HG02870 (cell line): ENCODE results near the gene RSPH4A.
"Not testable (repeated sequence)": the region's sequence is repeated elsewhere in the genome, so short reads cannot be mapped to it uniquely, and the experiment has no call there.

Experiments
- ATAC-seq: cut with Tn5 transposase; IDR thresholded peaks from one replicate; pipeline ENCODE4 v1.9.1; 2021; ENCODE audit warnings: mild to moderate bottlenecking, moderate library complexity; ENCODE audit not compliant: unreplicated experiment

Gene RSPH4A

DNA sequence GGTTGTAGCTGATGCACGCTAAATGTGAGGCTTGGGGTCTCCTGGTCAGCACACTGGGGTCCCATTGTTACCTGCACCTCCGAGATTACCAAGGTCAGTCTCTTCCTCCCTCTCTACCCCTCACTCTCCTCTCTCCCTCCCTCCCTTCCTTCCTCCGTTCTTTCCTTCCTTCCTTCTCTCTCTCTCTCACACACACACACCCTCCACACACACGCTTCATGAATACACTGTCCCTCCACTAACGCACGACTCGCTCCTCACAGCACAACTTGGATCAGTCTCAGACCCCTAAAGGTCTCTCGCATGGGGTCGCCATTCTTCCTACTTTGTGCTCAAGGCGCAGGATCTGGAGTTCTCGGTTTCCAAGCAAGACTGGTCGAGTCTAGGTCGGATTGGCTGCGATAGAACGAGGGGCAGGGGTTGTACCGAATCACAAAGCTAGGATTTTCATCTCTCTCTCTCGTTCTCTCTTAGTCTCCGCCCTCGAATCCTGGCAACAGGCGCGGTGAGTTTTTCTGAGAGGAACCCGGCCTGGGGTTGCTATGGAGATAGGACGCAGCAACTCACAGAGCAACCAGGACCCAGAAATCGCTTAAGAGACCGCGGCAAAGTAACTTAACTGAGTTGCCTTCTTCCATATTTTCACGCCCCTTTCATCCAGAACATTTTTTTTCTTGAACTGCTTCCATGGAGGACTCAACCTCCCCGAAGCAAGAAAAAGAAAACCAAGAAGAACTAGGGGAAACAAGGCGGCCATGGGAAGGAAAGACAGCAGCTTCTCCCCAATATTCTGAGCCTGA lies at the start of gene RSPH4A:
TSS of gene RSPH4A (plus strand) at position 543 of the 800 bp plus-strand sequence. CDS start at position 688, 145 bp downstream.
- ATAC-seq, result peak; percentile 99

DNA sequence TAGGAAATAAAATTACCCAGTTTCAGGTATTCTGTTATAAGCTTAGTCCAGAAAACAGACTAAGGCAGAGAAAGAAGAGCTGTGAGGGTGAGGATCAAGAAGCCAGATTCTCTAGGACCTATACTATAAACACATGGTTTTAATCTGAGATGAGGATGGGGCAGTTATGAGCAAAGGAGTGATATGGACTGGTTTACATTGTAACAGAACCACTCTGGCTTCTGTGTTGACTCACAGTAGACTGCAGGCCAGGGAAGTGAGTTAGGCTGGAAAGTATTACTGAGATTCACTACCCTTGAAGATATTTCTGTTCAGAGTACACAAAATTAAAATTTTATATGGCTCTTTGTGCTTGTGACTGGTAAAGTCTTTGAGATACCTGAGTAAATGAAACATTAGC lies 48.2 kb upstream of the RSPH4A start:
- no peak for ATAC-seq

DNA sequence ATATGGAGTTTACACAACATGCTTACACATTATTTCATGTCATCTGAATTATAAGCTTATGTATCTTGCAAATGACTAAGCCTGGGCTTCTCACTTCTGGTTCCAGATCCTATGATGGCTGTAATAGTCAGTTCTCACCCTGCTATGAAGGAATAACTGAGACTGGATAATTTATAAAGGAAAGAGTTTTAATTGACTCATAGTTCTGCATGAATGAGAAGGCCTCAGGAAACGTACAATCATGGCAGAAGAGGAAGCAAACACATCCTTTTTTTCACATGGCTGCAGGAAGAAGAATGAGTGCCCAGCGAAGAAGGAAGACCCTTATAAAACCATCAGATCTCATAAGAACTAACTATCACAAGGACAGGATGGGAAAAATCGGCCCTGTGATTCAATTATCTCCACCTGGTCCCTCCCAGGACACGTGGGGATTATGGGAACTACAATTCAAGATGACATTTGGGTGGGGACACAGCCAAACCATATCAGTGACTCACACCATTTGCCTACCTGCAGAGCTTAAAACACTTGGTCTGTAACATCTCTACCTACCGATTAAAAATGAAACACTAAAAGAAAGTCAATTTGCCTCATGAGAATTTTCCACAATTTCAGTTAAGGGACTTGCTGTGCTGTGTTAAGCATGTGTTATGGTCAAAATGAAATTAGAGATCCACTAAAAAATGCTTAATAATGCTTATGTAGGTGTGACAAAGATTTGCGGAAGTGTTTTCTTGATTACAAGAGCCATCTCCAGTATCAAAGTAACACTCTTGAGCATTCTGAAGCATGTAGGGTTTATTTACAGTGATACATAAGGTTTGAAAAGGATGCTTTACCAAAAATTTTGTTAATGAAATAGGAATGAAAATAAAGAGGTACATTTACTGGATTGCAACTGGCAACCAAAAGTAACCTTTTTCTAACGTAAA lies 47.2 kb upstream of the RSPH4A start:
- ATAC-seq, result no peak

DNA sequence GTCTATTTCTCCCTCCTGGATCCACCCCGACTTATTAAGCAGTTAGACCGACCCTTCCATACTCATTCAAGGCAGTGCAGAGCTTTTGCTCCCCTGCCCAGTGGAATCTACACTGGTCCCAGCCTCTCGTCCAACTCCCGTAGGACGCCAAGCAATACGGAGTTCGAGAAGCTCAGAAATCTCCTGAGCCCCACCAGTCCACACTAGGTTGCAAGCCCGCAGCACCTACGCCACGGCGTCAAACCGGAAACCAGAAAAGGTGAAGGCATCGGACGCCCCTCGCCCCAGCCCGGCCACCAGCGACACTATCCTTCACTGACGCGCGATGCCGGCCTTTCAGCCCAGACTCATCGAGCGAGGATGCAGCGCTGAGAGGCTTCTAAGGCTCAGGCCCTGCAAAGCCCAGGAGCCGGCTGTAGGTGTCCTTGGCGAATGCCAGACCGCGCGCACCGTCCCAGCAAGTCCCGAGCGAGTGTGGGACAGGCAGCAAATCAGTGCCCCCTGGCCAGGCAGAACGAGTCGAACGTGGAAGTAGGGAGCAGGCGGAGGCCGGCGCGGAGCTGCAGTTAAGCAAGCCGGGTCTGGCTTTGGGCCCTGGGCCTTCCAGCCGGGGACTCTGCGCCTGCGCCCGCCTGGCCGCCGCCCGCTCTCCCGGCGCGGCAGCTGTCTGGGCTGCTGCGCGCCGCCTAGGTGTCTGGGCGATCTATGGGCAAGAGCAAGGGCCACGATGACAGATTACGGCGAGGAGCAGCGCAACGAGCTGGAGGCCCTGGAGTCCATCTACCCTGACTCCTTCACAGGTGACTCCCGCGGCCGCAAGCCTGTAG lies 45.2 kb upstream of the RSPH4A start, which contains the start of gene RWDD1:
TSS of gene RWDD1 (plus strand) at position 649 of the 827 bp plus-strand sequence. CDS start at position 728, 79 bp downstream.
- ATAC-seq, result peak; percentile 92

DNA sequence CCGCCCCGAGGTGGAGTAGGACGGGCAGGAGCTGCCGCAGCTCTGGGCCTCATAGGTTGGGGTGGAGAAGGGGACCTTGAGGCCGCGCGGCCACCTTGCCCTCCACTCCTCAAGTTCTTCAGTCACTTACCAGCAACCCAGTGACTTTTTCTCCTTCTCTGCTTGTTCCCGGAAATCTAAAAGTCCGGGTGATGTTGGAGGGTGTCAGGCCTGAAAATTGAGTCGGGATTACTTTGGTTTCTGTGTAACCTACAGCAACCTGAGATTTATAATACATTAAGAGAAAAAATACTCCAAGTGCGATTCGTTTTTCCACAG lies 44.6 kb upstream of the RSPH4A start:
- ATAC-seq, result no peak

DNA sequence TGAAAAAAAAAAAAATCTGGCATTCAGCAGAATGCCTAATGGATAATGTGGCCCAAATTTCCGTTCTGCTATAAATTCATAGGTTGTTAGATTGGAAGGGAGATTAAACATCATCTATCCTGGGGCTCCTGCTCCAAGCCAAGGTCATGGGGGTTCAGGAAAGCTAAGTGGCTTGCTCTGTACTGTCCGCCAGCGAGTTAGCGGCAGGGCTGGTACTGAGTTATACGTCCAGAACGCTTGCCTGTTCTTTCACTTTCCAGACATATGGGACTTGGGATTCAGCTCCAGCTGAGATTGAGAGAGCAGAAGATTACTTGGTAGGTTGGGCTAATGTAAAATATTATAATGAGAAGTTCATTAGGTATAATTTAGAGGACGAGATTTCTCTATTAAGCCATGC lies 44.1 kb upstream of the RSPH4A start:
- no peak for ATAC-seq

DNA sequence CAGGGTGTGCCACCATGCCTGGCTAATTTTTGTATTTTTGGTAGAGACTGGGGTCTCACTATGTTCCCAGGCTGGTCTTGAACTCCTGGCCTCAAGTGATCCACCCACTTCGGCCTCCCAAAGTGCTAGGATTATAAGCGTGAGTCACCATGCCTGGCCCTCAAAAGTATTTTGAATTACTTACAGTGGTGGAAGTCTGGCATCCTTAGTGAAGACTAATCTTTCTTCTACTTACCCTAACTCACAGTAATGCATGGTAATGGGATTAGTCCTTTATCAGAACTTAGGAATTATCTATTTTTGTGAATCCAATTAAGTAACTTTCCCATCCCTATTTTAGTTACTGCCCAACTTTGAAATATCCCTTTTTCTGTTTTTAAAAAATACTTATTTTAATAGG lies 41.1 kb upstream of the RSPH4A start:
- no peak for ATAC-seq

DNA sequence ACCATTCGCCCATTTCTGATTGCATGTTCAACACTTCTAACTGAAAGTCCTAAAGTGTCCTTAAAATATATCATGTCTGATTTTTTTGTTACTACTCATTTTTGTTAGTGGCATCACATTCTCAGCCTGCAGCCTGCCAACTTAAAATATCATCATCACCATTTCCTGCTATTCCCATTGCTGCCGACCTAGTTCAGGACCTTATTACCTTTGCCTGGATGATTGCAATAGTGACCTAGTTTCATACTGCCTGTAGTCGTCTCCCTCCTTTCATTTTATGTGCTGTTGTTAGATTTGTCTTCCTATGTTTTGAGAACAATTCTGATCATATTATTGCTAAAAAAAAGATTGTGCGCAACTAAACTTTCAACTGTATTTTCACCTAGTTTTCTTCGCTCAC lies 38.8 kb upstream of the RSPH4A start:
- no peak for ATAC-seq

DNA sequence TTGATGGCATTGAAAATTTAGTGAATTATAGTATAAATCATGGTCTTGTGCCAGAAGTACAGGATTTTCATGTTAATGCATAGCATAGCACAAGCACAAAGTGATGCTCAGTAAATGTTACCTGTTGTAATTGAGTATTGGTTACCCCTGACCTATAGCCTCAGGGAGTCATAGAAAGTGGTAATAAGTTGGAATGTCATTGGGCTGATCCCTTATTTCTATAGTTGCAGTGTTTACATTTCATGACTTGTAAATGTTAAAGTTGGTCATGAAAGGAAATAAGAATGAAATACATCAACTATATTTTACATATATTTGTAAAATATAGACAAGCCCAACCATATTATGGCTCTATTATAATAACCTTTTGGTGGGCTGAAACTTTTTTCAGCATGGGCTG lies 37.9 kb upstream of the RSPH4A start:
- no peak for ATAC-seq

DNA sequence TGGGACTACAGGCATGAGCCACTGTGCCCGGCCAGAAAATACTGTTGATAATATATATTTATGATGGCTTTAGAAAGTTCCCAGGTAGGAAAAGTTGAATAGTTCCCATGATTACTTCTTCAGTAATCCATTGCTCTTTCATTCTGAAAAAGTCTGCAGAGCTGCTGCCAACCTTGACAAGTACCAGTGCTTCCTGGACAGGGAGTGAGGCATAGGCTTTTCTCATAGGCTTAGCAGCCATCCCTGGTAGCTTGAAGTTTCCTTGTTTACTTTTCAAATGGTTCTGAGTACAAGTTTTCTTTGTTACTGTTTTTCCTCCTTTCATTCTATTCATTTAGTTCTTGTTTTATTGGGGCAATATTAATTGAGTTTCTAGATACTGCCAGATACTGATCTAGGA lies 37.1 kb upstream of the RSPH4A start:
- ATAC-seq, result no peak

DNA sequence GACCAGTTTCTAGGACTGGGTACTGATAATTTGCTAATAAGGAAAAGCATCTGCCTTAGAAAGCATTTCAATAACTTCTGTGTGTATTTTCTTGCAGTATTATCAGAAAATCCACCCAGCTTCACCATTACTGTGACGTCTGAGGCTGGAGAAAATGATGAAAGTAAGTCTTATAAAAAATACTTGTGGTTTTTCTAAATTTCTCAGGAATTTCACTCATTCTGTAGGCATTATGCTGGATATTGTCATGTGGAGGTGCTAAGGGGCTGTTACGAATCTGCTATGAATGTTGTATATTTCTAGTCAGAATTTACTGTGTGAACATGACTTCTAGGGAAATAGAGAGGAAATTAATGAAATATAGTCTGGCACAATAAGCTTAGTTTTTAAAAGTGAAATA lies 36.1 kb upstream of the RSPH4A start:
- no peak for ATAC-seq

DNA sequence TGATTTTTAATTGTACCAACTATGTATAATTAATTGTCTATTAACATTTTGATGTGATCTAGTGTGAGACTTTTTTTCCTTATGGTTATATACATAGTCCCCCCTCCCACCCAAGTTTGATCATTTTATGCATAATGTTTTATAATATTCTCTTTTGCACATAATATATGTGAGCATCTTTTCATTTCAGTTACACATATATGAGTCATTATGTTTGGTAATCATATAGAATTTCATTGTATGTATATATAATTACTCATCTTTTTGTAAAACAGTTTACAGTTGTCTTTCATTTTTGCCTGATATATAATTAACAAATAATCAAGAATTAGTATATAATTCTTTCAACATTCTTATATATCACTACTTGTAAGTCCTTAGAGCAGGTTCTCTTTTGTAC lies 30.0 kb upstream of the RSPH4A start:
- no peak for ATAC-seq

DNA sequence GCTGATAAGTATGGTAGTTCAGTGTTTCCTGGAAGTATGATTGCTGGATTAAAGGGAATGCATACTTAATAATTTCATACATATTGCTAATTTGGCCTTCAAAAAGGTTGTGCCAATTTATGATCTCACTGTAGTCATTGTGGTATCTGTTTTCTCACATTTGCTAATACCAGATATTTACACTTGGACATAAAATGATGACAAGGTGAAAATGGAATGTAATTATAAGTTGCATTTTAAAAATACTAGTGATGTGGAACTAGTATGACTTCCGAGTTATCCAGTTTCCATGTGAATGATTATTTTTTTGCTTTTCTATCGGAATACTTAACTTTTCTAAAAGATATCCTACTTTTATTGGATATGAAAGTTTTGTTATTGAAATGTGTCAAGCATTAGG lies 29.5 kb upstream of the RSPH4A start:
- no peak for ATAC-seq

DNA sequence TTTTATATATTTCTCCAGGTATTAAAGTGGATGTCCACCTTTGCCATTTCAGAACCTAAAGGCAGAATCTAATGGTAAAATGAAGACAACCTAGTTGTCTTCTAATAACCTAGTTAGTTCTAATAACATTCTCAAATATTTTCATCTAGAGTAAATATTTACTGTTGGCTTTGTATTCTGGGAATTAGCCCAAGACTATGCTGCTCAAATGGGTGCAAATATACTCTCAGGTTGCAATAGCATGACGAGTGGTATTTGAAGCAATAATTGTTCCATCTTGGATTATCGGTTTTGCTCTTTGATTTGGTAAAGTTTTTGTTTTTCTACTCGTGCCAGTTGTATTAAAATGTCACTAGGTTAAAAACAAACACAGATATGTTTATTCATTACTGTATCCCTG lies 21.0 kb upstream of the RSPH4A start:
- no peak for ATAC-seq

DNA sequence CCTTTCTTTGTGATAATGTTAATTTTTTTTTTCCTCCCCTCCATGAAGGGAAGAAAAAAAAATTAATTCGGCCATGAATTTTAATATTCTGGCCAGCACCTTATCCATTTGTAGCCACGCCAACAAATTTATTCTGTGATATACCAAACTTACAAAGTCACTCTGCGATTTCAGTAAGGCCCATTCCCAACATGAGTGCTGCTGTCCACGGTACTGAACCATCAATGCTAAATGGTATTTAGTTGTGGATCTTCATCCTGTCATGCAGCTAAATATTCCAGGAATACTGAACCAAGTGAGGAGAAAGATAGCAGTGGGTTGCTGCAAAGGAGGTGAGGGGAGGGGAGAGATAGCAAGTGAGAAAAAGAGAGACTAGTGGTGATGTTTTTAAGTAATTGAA lies 19.5 kb upstream of the RSPH4A start:
- no peak for ATAC-seq

DNA sequence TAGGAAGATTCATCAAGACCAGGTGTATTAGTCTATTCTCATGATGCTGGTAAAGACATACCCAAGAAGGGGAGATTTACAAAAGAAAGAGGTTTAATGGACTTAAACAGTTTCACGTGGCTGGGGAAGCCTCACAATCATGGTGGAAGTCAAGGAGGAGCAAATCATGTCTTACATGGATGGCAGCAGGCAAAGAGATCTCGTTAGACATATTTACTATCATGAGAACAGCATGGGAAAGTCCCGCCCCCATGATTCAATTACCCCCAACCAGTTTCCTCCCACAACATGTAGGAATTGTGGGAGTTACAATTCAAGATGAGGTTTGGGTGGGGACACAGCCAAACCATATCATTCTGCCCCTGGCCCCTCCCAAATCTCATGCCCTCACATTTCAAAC lies 12.4 kb upstream of the RSPH4A start:
- ATAC-seq, result not testable (repeated sequence)

DNA sequence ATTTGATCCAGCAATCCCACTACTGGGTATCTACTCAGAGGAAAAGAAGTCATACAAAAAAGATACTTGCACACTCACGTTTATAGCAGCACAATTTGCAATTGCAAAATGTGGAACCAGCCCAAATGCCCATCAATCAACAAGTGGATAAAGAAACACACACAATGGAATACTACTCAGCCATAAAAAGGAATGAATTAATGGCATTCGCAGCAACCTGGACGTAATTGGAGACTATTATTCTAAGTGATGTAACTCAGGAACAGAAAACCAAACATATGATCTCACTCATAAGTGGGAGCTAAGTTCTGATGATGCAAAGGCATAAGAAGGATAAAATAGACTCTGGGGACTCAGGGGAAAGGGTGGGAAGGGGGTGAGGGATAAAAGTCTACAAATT lies 11.4 kb upstream of the RSPH4A start:
- ATAC-seq, result not testable (repeated sequence)

DNA sequence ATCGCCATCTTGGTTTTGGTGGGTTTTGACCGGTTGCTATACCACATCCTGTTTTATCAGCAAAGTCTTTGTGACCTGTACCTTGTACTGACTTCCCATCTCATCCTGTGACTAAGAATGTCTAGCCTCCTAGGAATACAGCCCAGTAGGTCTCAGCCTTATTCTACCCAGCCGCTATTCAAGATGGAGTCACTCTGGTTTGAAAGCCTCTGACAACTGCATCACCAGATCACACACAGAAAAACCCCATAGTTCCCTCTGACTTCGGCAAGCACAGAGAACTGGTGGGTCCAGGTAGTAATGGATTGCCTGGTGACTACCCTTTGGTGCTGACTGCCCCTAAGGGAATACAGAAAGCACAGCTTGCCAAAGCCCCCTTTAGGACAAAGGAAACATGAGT lies 10.3 kb upstream of the RSPH4A start:
- ATAC-seq, result no peak

DNA sequence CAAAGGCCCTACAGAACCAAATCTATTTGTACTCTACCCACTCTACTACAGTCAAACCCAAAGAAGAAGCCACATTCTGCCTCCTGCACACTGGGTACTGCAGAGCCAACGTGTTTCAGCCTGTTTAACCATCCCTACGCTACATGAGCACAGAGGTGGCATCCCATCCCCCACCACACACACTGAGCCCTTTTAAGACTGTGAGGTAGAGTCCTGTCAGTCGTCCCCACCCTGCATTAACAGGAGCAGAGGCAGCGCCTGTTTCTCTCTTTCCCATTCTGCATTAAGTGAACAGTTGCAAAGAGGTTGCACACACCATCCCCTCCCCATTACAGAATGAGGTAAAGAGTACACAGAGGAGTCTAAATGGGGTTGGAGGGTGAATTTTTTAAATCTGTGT lies 5.2 kb upstream of the RSPH4A start:
- no peak for ATAC-seq

DNA sequence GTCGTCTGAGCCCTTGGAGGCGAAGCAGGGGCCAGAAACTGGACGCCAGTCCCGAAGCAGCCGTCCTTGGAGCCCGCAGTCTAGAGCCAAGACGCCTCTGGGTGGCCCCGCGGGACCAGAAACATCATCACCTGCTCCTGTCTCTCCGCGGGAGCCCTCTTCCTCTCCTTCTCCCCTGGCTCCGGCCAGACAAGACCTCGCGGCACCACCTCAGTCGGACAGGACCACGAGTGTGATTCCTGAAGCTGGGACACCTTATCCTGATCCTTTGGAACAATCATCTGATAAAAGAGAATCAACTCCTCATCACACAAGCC lies 416 bp downstream of the RSPH4A start:
- ATAC-seq, result no peak

DNA sequence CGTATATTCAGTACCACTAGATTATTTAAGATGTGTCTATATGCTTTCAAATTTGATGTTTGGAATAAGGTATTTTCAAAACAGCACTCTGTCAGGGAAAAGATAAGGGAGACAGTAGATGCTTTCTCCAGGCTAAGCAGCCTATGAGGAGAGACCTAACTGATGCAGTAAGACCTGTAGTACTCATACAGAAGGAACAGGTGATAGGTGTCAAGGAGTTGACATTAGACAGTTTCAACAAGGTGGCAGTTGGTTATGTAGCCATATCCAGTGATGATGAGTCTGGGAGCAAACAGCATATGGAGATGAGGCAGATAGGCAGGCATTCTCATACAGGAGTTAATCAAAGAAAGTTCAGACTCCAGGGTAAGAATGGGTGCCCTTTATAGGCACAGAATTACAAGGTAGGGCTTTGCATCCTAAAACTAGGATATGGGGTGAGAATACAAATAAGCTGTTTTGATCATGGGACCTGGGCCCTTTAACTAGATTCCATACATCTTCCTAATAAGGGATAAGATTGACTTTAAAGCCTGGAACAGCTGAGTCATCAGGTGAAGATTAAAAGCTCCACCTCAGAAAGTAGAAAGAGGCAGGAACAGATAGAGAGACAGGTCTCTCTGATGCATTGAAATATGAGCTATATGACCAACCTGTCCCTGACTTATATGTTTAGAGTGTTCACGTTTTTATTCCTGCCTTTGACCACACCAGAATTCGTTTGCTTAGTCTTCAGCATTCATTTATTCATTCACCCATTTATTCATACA lies 7.9 kb downstream of the RSPH4A start:
- ATAC-seq, result no peak
